Measurements from ENCODE around the gene HABP2.

DNA sequence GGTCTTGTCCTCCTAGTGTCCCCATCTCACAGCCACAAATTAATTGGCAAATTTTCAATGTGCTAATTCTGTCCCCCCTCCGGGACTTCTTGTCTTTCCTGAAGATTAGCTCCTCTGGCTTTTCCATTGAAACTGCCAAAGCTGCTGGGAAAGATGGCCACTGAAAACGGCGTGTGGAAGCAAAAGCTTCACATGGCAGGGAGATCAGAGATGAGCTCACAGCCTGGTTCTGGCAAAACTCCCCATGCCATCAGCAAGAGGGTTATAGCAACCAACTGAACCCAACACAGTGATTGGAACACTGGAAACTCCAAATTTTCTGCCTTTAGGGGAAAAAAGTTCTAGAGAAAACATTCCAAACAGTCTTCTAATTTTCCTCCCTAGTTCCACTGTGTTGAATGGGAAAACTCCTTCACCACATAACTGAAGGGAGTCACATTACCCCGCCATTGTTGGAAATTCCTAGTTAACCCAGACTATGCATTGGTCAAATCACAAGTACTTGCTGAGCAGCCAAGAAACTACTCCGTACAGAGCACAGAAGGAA lies 74.0 kb downstream of the HABP2 start:
- TF ChIP-seq, protein P1, sequence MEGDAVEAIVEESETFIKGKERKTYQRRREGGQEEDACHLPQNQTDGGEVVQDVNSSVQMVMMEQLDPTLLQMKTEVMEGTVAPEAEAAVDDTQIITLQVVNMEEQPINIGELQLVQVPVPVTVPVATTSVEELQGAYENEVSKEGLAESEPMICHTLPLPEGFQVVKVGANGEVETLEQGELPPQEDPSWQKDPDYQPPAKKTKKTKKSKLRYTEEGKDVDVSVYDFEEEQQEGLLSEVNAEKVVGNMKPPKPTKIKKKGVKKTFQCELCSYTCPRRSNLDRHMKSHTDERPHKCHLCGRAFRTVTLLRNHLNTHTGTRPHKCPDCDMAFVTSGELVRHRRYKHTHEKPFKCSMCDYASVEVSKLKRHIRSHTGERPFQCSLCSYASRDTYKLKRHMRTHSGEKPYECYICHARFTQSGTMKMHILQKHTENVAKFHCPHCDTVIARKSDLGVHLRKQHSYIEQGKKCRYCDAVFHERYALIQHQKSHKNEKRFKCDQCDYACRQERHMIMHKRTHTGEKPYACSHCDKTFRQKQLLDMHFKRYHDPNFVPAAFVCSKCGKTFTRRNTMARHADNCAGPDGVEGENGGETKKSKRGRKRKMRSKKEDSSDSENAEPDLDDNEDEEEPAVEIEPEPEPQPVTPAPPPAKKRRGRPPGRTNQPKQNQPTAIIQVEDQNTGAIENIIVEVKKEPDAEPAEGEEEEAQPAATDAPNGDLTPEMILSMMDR (IDR thresholded peaks at IDR 0.05 in 2 of 3, conservative IDR thresholded peaks at IDR 0.05 in 1 of 3; ENCODE audit: insufficient read depth in 2 of 3, low read depth in 1 of 3, low read length in 3 of 3), result no peak
- TF ChIP-seq SPI1 (IDR thresholded peaks at IDR 0.05; ENCODE audit: borderline replicate concordance, low read depth, low read length), result no peak
- no peak for TF ChIP-seq MAFK (IDR thresholded peaks at IDR 0.05; ENCODE audit: low read length)
- TF ChIP-seq CBFA2T2 (conservative IDR thresholded peaks at IDR 0.05), result no peak
- no peak for TF ChIP-seq POLR2AphosphoS2 (IDR thresholded peaks at IDR 0.05; ENCODE audit: low read length)
- no peak for TF ChIP-seq EWSR1 (IDR thresholded peaks at IDR 0.05; ENCODE audit: borderline replicate concordance, low read depth, partially characterized antibody)
- TF ChIP-seq, protein P2, sequence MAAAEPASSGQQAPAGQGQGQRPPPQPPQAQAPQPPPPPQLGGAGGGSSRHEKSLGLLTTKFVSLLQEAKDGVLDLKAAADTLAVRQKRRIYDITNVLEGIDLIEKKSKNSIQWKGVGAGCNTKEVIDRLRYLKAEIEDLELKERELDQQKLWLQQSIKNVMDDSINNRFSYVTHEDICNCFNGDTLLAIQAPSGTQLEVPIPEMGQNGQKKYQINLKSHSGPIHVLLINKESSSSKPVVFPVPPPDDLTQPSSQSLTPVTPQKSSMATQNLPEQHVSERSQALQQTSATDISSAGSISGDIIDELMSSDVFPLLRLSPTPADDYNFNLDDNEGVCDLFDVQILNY (CRISPR knock-in tag; IDR thresholded peaks at IDR 0.05), result no peak
- TF ChIP-seq, protein P3, sequence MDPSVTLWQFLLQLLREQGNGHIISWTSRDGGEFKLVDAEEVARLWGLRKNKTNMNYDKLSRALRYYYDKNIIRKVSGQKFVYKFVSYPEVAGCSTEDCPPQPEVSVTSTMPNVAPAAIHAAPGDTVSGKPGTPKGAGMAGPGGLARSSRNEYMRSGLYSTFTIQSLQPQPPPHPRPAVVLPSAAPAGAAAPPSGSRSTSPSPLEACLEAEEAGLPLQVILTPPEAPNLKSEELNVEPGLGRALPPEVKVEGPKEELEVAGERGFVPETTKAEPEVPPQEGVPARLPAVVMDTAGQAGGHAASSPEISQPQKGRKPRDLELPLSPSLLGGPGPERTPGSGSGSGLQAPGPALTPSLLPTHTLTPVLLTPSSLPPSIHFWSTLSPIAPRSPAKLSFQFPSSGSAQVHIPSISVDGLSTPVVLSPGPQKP (CRISPR knock-in tag; IDR thresholded peaks at IDR 0.05), result no peak
- TF ChIP-seq FOXA1 (IDR thresholded peaks at IDR 0.05; ENCODE audit: borderline replicate concordance), result no peak
- no peak for TF ChIP-seq NCOA2 (IDR thresholded peaks at IDR 0.05; ENCODE audit: partially characterized antibody in 2 of 2)
- no peak for TF ChIP-seq BHLHE40 (IDR thresholded peaks at IDR 0.05; ENCODE audit: low read length)
- no peak for TF ChIP-seq ZBTB17 (CRISPR knock-in tag; IDR thresholded peaks at IDR 0.05)
